Ovary (tissue), 3 donors: ENCODE results near the gene DHX38.

Source experiments
- CTCF ChIP-seq, 3 donors: fragments of 450-650 bp in 2 of 3; fragments of 200-600 bp in 1 of 3; IDR thresholded peaks; one replicate each; pipeline versions ENCODE4 v1.5.1 to v1.8.0; 2016 to 2022; ENCODE audit warnings: antibody characterized with exemption in 3 of 3, mild to moderate bottlenecking in 1 of 3
- EP300 ChIP-seq: sonication (generic); formaldehyde crosslinking; IDR thresholded peaks from one replicate; pipeline ENCODE4 v1.6.1; 2017; ENCODE audit warnings: antibody characterized with exemption
- POLR2A ChIP-seq: fragments of 450-650 bp; IDR thresholded peaks from one replicate; pipeline ENCODE4 v1.6.1; 2017; ENCODE audit warnings: antibody characterized with exemption, mild to moderate bottlenecking, moderate library complexity
- donor health status: DM: no; HTN: no; CAD: no.

- TF ChIP-seq CTCF (IDR thresholded peaks at IDR 0.05) (no peak), POLR2A (no peak), EP300 (no peak)
These were observed 707 bp upstream of the DHX38 start for GRCh38 chr16:72092832-72093447.
